GM21825 (cell line): Measurements from ENCODE around the gene AQP7.
"Not testable (repeated sequence)": the region's sequence is repeated elsewhere in the genome, so short reads cannot be mapped to it uniquely, and the experiment has no call there.

ENCODE experiments used
- ATAC-seq: cut with Tn5 transposase; IDR thresholded peaks from one replicate; pipeline ENCODE4 v1.9.1; 2021; ENCODE audit warnings: mild to moderate bottlenecking, moderate library complexity; ENCODE audit not compliant: unreplicated experiment

AQP7 gene

DNA sequence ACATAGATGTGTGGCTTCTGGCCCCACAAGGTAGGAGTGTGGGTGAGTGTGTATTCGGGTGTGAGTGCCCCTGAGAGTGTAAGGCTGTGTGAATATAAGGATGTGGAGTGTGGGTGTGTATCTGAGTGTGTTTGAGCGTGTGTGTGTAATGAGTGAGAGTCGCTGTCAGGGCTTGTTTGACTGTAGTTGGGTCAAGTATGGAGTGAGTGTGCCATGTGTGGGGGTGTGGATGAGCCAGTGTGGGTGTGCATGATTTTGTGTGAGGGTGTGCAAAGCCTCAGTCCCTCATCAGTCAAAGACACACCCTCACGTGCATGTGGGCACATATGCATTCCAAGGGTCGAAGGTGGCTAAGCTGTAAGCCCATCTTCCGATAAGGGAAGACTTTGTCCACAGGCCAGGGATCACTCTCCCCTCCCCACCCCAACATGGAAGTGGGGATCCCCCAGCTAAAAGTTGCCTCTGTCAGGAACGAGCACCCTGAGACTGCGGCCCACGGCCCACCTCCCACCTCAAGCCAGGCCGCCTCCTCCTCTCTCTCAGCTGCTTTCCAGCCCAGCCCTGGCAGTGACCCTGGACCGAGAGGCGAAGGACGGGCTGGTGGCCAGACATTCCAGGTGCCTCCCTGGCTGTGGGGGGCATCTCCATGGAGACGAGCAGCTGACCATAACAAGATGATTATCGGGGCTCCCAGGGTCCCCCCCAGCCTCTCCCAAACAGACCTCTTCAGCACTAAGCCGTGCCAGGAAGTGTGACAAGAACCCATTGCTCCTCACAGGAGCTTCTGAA is 32.1 kb upstream of the AQP7 start:
- no peak for ATAC-seq

- ATAC-seq = no peak
Measured at GRCh38 chr9:33433871-33434270, 31.5 kb upstream of the AQP7 start.

GRCh38 chr9:33431420-33431819 is 29.1 kb upstream of the AQP7 start:
- no peak for ATAC-seq

- no peak for ATAC-seq
Measured at GRCh38 chr9:33430942-33431341, 28.6 kb upstream of the AQP7 start.

- ATAC-seq = no peak
Measured at GRCh38 chr9:33429256-33429985, 27.1 kb upstream of the AQP7 start.

DNA sequence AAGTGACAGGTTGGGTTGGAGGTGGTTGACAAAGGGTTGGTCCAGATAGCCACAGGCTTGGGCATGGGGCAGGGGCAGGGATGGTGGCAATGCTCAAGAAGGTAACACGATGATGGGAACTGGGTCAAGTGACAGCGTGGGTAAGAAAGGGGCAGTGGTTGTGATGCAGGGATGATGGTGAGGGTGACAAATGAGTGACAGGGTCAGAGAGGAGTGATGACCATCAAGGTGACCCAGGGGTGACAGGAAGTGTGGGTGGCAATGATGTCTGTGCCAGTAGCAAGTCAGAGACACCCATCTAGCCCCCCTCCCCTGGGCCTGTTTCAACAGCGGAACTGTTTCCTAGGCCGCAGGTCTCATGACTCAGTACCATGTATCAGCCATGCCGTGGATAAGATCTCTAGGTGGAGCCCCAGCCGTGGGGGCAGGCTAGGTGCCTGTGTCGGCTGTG is 24.5 kb upstream of the AQP7 start:
- ATAC-seq = no peak

- no peak for ATAC-seq
Measured at GRCh38 chr9:33425128-33425533, 22.8 kb upstream of the AQP7 start.

DNA sequence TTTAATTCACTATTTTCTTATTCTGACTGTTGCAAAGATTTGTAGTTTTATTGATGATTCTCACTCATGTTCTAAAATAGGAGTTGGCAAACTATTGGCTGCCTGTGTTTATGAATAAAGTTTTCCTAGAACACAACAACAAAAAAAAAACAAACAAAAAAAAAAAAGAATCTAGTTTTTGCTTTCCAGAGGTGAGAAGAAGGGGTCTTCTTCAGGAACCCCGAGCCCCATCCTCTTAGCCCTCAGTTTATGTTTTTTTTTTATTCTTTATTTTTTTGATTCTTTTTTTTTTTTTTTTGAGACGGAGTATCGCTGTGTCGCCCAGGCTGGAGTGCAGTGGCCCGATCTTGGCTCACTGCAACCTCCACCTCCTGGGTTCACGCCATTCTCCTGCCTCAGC is 22.1 kb upstream of the AQP7 start:
- ATAC-seq = not testable (repeated sequence)

DNA sequence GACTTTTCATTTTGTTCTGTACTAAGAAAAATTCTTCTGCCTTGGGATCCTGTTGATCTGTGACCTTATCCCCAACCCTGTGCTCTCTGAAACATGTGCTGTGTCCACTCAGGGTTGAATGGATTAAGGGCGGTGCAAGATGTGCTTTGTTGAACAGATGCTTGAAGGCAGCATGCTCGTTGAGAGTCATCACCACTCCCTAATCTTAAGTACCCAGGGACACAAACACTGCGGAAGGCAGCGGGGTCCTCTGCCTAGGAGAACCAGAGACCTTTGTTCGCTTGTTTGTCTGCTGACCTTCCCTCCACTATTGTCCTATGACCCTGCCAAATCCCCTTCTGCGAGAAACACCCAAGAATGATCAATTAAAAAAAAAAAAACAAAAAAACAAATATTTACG is 21.7 kb upstream of the AQP7 start:
- not testable (repeated sequence) for ATAC-seq

DNA sequence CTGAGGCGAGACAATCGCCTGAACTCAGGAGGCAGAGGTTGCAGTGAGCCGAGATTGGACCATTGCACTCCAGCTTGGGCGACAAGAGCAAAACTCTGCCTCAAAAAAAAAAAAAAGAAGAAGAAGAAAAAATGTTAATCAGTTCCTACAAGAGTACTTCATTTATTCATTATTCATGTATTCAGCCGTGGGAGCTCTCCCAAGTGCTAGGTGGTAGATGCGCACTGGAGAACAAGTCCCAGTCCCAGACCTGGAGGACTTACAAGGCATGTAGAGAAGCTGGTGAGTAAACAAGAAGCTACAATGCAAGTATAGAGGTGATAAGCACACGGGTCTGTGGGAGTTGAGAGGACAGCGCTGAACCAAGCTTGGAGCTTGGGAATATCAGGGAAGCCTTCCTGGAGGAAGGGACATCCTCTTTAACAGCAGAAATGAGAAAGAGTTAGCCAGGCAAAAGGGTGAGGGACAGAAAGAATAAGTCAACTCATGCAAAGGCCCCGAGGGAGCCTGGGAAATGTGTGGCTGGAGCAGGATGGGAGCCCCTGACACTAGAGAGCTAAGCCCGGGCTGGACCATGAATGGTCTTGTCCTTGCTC is 17.4 kb upstream of the AQP7 start:
- ATAC-seq = no peak

DNA sequence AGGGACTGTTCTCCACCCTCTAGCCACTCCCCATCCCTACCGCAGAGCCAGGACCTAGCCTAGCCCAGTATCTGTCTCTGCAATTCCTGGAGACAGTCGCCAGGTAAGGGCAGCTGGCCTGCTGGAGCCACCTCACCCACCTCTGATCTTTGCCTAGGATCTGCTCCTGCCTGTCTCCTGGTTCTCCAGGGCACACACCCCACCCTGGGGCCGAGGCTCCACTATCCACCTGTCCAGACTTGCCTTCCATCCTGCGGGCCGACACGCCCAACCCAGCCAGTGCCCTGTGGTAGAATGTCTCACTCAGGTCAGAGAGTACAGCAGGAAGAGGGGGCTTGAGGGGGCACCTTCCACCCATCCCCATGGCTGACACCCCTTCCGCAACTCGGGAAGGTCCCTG is 15.7 kb upstream of the AQP7 start:
- no peak for ATAC-seq

- ATAC-seq = no peak
Measured at GRCh38 chr9:33416996-33417395, 14.6 kb upstream of the AQP7 start.

GRCh38 chr9:33415501-33416038 is 13.2 kb upstream of the AQP7 start:
- no peak for ATAC-seq

DNA sequence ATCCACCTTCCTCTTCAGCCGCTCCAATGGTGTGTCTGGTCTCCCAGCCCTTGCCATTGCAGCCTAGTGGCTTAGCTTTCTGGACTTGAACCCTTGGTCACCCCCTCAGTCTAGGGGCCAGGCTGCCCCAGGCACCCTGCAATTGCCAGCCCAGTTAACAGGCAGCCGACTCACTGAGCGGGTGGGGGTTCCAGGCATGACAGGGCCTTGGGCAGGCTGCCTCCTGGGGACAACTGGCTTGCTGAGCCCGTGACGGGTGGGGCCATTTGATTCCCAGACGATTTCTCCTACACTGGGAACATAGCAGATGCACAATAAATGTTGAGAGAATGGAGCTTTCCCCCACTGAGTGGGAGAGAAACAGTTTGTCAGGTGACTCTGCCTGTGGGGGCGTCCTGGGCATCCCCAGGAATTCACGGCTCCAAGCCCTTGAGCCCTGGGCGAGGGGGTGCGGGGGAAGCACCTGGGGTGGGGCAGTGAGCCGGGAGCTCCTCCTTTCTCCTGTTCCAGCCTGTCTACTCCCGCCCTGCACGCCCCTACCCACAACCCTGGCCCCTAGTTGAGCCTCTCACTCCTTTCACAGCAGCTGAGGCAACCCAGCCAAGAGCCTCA is 12.6 kb upstream of the AQP7 start:
- ATAC-seq = no peak

- no peak for ATAC-seq
Measured at GRCh38 chr9:33414268-33414667, 11.9 kb upstream of the AQP7 start.

GRCh38 chr9:33408087-33408486 is 5.7 kb upstream of the AQP7 start:
- no peak for ATAC-seq

GRCh38 chr9:33407061-33407460 is 4.7 kb upstream of the AQP7 start:
- no peak for ATAC-seq

DNA sequence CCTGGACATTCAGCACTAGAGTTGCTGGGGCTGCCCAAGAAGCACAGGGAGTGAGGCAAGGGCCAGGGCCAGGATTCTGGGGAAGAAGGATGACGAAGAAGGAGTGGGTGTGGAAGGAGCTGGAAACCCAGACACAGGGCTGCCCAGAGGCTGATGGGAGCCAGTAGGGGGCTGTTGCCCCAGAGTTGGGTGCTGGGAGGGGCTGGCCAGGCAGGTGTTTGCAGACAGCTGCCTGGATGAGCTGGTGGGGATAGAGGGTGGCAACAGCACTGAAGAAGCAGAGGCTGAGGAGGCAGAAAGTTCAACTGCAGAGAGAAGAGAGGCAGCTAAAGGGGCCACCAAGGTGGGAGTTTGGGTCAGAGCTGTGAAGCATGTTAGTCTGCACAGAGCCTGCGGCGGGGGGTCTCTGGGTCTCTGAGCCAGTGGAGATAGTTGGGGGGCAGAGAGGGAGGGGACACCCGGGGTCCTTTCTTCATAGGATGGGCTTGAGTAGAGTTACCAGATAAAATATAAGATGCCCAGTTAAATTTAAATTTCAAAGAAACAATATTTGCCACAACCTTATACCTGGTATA is 2.5 kb upstream of the AQP7 start:
- no peak for ATAC-seq

- no peak for ATAC-seq
Measured at GRCh38 chr9:33403941-33404787, 1.8 kb upstream of the AQP7 start.

DNA sequence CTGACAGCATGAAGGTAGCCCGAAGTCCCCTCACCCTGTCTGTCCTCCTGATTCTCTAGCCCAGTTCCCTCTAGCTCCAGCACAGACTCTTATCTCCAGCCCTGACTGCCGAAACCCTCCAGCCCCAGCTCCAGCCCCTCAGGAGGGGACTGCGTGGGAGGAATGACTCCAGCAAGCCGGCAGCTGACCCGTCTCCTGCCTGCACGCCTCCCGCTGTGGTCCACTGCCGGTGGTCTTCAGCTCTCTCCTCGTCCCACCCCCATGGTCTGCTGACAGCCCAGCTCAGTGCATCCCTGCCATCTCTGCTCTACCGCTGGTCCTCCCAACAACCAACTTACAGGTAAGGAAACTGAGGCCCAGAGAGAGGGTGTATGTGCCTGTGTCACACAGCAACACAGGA is 559 bp downstream of the AQP7 start:
- not testable (repeated sequence) for ATAC-seq
